K562 (cell line): ENCODE results near the gene NIPAL1. TPM values are rescaled to one million over a fixed set of nuclear protein-coding genes. Genes with fewer than 3 reads are reported as not detected.

Experiments
- ATAC-seq: fragments of 200-7000 bp; cut with Tn5 transposase; 3 replicates; pipeline ENCODE4 v1.9.1; 2020; ENCODE audit warnings: moderate library complexity
- BruUV-seq: library from RNA; stranded (reverse); fragments of 400-500 nt; replicated peaks from 2 replicates; lab custom pipeline; 2021; lab: Mats Ljungman, UMichigan
- CTCF ChIA-PET: fragments of 300-600 bp; formaldehyde crosslinking; extraction: SDS; loops from one replicate; lab custom pipeline; 2021; ENCODE audit warnings: low intra/inter-chr PET ratio; lab: Yijun Ruan, JAX
- POLR2A ChIA-PET: fragments of 300-600, 350-650 bp; sonication (Branson Sonifier 250); formaldehyde crosslinking; extraction: SDS; loops from one replicate; lab custom pipeline; 2021; ENCODE audit warnings: antibody characterized with exemption, inconsistent platforms; lab: Yijun Ruan, JAX
- DNase-seq, 4 experiments: peaks; one replicate each; pipeline versions ENCODE4 v3.0.0 to v3.0.0-alpha.2; 2011 to 2018; ENCODE audit warnings: low spot score in 3 of 4, mixed read lengths in 3 of 4; ENCODE audit errors: extremely low read depth in 1 of 4
- FAIRE-seq: peaks from 2 replicates; lab custom pipeline; 2011; peaks lifted over from hg19 to GRCh38; lab: Jason Lieb, UNC
- H2AFZ ChIP-seq: 2 replicates; pipeline ENCODE4 v1.6.0; 2011; ENCODE audit warnings: low read depth, low read length, control low read depth, inconsistent platforms
- H3K27ac ChIP-seq: fragments of 200-600 bp; 3 replicates; pipeline ENCODE4 v1.8.0; 2011; ENCODE audit warnings: low read depth, mild to moderate bottlenecking, control low read depth, inconsistent platforms, low read length, moderate library complexity, mixed read lengths; ENCODE audit errors: extremely low read depth
- H3K27me3 ChIP-seq, 2 experiments: fragments of 300-600 bp in 1 of 2; 2 replicates in 1 of 2; 3 replicates in 1 of 2; pipeline versions ENCODE4 v1.6.0 to v1.8.0; 2011; ENCODE audit warnings: inconsistent platforms in 2 of 2, low read length in 2 of 2, mild to moderate bottlenecking in 1 of 2, mixed read lengths in 1 of 2, moderate library complexity in 1 of 2; ENCODE audit not compliant: control insufficient read depth in 2 of 2, insufficient read depth in 2 of 2
- H3K36me3 ChIP-seq: fragments of 300-600 bp; 3 replicates; pipeline ENCODE4 v1.8.0; 2011; ENCODE audit warnings: mild to moderate bottlenecking, low read length, inconsistent platforms; ENCODE audit not compliant: control insufficient read depth, insufficient read depth
- H3K4me1 ChIP-seq, 2 experiments: fragments of 200-600 bp in 1 of 2; replicated peaks in 1 of 2; 2 replicates in 1 of 2; 3 replicates in 1 of 2; pipeline versions ENCODE4 v1.5.1 to v1.8.0; 2011; ENCODE audit warnings: inconsistent platforms in 2 of 2, low read length in 2 of 2, mild to moderate bottlenecking in 1 of 2, mixed read lengths in 1 of 2, moderate library complexity in 1 of 2; ENCODE audit not compliant: control insufficient read depth in 2 of 2, insufficient read depth in 2 of 2
- H3K4me2 ChIP-seq: 2 replicates; pipeline ENCODE4 v1.6.1; 2011; ENCODE audit warnings: low read length, control low read depth, inconsistent platforms, mixed read lengths; ENCODE audit not compliant: insufficient read depth
- H3K4me3 ChIP-seq: fragments of 200-600 bp; sonication (generic), shearing (Covaris generic); 2 replicates; pipeline ENCODE4 v1.5.1; 2016; ENCODE audit warnings: control low read depth, inconsistent platforms
- H3K79me2 ChIP-seq: fragments of 200-600 bp; 3 replicates; pipeline ENCODE4 v1.8.0; 2011; ENCODE audit warnings: low read length, inconsistent platforms; ENCODE audit not compliant: control insufficient read depth, insufficient read depth
- H3K9ac ChIP-seq, 2 experiments: 2 replicates each; pipeline versions ENCODE4 v1.6.0 to v1.6.1; 2011; ENCODE audit warnings: low read depth in 2 of 2, low read length in 2 of 2, control low read depth in 1 of 2, inconsistent platforms in 1 of 2, mild to moderate bottlenecking in 1 of 2, mixed read lengths in 1 of 2; ENCODE audit not compliant: insufficient read depth in 1 of 2
- H3K9me1 ChIP-seq: one replicate; pipeline ENCODE4 v1.6.0; 2011; ENCODE audit warnings: inconsistent platforms, mild to moderate bottlenecking, low read length, moderate library complexity; ENCODE audit not compliant: control insufficient read depth, insufficient read depth
- H3K9me3 ChIP-seq: replicated peaks from 2 replicates; pipeline ENCODE4 v1.5.1; 2011; ENCODE audit warnings: low read depth, low read length, inconsistent platforms; ENCODE audit not compliant: control insufficient read depth, insufficient read depth
- H4K20me1 ChIP-seq: replicated peaks from 2 replicates; pipeline ENCODE4 v1.6.1; 2011; ENCODE audit warnings: low read length, inconsistent platforms, mixed read lengths; ENCODE audit not compliant: control insufficient read depth, insufficient read depth
- CXXC5 ChIP-seq: fragments of 250-450 bp; sonication (Bioruptor Pico); IDR thresholded peaks from 2 replicates; pipeline ENCODE4 v1.8.0; 2022; ENCODE audit warnings: inconsistent platforms, mild to moderate bottlenecking, moderate library complexity
- ELF2 ChIP-seq: fragments of 250-450 bp; sonication (Bioruptor Pico); IDR thresholded peaks from 2 replicates; pipeline ENCODE4 v1.5.0; 2021; ENCODE audit warnings: mild to moderate bottlenecking
- FOXP1 ChIP-seq: sonication (generic); formaldehyde crosslinking; IDR thresholded peaks from 2 replicates; pipeline ENCODE4 v1.8.0; 2022; ENCODE audit warnings: mild to moderate bottlenecking, missing genetic modification reagents
- GATAD2A ChIP-seq: fragments of 450-650 bp; IDR thresholded peaks from 2 replicates; pipeline ENCODE4 v1.6.1; 2017
- KAT2B ChIP-seq: IDR thresholded peaks from one replicate; pipeline ENCODE4 v1.6.1; 2012; ENCODE audit warnings: low read depth, mild to moderate bottlenecking, control low read depth, inconsistent platforms, low read length, moderate library complexity
- KDM1A ChIP-seq, 2 experiments: fragments of 450-650 bp; IDR thresholded peaks; 2 replicates each; pipeline ENCODE4 v1.6.1; 2016; ENCODE audit warnings: mild to moderate bottlenecking in 2 of 2
- MYNN ChIP-seq, 2 experiments: sonication (generic); formaldehyde crosslinking in 1 of 2; IDR thresholded peaks; 2 replicates each; pipeline versions ENCODE4 v1.5.0 to v1.6.1; 2016 to 2020; ENCODE audit warnings: antibody characterized with exemption in 1 of 2, missing genetic modification reagents in 1 of 2
- NCOA6 ChIP-seq: fragments of 450-650 bp; IDR thresholded peaks from 2 replicates; pipeline ENCODE4 v1.6.1; 2017; ENCODE audit warnings: mild to moderate bottlenecking
- NFE2 ChIP-seq: IDR thresholded peaks from 2 replicates; pipeline ENCODE4 v1.6.1; 2014; ENCODE audit warnings: antibody characterized with exemption, low read depth
- NFIC ChIP-seq: fragments of 450-650 bp; IDR thresholded peaks from 2 replicates; pipeline ENCODE4 v1.6.1; 2017; ENCODE audit warnings: mild to moderate bottlenecking, inconsistent platforms
- NFRKB ChIP-seq: fragments of 450-650 bp; IDR thresholded peaks from 2 replicates; pipeline ENCODE4 v1.6.1; 2016; ENCODE audit warnings: low read depth
- POU5F1 ChIP-seq: fragments of 150-350 bp; IDR thresholded peaks from 2 replicates; pipeline ENCODE4 v1.6.1; 2014; ENCODE audit warnings: borderline replicate concordance, low read length, low read depth, mild to moderate bottlenecking; ENCODE audit not compliant: partially characterized antibody
- PTRF ChIP-seq: fragments of 450-650 bp; IDR thresholded peaks from 2 replicates; pipeline ENCODE4 v1.6.1; 2016; ENCODE audit warnings: mild to moderate bottlenecking, missing genetic modification characterization, missing compliant biosample characterization
- SLC30A9 ChIP-seq: fragments of 250-450 bp; sonication (Bioruptor Pico); IDR thresholded peaks from 2 replicates; pipeline ENCODE4 v1.8.0; 2022; ENCODE audit warnings: mild to moderate bottlenecking, moderate library complexity
- TAF9B ChIP-seq: fragments of 450-650 bp; IDR thresholded peaks from 2 replicates; pipeline ENCODE4 v1.6.1; 2018; ENCODE audit warnings: mild to moderate bottlenecking; ENCODE audit not compliant: partially characterized antibody
- ZFX ChIP-seq: sonication (generic); formaldehyde crosslinking; IDR thresholded peaks from 2 replicates; pipeline ENCODE4 v1.8.0; 2022; ENCODE audit warnings: mild to moderate bottlenecking, missing genetic modification reagents, moderate library complexity
- ZNF212 ChIP-seq: fragments of 450-650 bp; formaldehyde crosslinking; IDR thresholded peaks from 2 replicates; pipeline ENCODE4 v1.4.0; 2020; ENCODE audit warnings: mild to moderate bottlenecking
- ZNF311 ChIP-seq: fragments of 250-450 bp; sonication (Bioruptor Pico); IDR thresholded peaks from 2 replicates; pipeline ENCODE4 v1.4.0; 2020; ENCODE audit warnings: mild to moderate bottlenecking, moderate library complexity
- WGBS: fragments of 100-300 bp; shearing (Covaris generic); methylation state at CpG from one replicate; pipeline ENCODE4 v1.1.6; 2016; ENCODE audit warnings: low coverage, mixed read lengths; ENCODE audit not compliant: insufficient coverage; ENCODE audit errors: missing lambda C conversion rate; 5-methylcytosine and 5-hydroxymethylcytosine counted together
- in situ Hi-C: fragments of 300-500 bp; cut with MboI; formaldehyde crosslinking; loops from 4 replicates; pipeline ENCODE4 v1.15.0; 2018; ENCODE audit warnings: inconsistent platforms, mixed read lengths
- intact Hi-C: fragments of 100-400 bp; cut with micrococcal nuclease; formaldehyde crosslinking; loops from 2 replicates; pipeline ENCODE4 v1.14.2; 2022
- polyA plus RNA-seq, 8 experiments: library from polyadenylated mRNA; depleted of rRNA in 4 of 8; stranded (reverse) in 5 of 8; unstranded in 3 of 8; fragments of >200 nt; fragmentation: Nextera tagmentation in 2 of 8; fragmentation: Illumina TruSeq in 1 of 8; extraction: Ambion mirVana in 2 of 8; extraction: Trizol in 1 of 8; gene quantifications; 2 replicates each; pipeline versions ENCODE4 v1.2.1 to v1.2.3, GENCODE V29; 2011 to 2014; ENCODE audit warnings: inconsistent platforms in 1 of 8, missing spikeins in 1 of 8
- total RNA-seq, 7 experiments: library from RNA; depleted of rRNA in 6 of 7; stranded (reverse); fragments of >200 nt in 6 of 7; fragmentation: Illumina TruSeq in 2 of 7; extraction: Trizol in 2 of 7; gene quantifications; 2 replicates each; pipeline versions ENCODE4 v1.2.1 to v1.2.3, GENCODE V29; 2011 to 2021; ENCODE audit warnings: low replicate concordance in 1 of 7
- TF ChIP-seq, protein P1 (sequence below): fragments of 250-450 bp; sonication (Bioruptor Pico); IDR thresholded peaks from 2 replicates; pipeline ENCODE4 v1.8.0; 2021; ENCODE audit warnings: moderate library complexity, mild to moderate bottlenecking, inconsistent platforms
- TF ChIP-seq, protein P2 (sequence below): sonication (generic); formaldehyde crosslinking; IDR thresholded peaks from 2 replicates; pipeline ENCODE4 v1.8.0; 2023; ENCODE audit warnings: mild to moderate bottlenecking, missing genetic modification reagents

The NIPAL1 gene
- total and polyA plus RNA-seq, 9 of the 15 experiments (the other 6 are each of a cell fraction or from before 2014, with no cell fraction given) = 0.03 to 0.43 (median 0.25) TPM

DNA sequence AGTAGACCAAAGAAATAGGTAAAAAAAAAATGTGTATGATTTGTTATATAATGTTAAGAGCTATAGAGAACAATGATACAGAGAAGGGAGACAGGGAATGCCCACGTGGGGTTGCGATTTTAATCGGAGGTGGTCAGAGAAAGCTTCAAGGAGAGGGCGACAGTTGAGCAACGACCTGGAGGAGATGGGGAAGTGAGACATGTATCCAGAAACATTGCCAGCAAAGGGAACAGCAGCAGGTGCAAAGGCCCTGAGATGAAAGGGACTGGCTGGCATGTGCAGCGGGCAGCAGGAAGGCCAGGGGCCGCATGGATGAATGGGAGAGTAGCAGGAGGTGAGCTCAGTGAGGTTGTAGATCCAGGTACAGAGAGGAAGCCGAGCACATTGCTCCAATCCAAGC lies 32.9 kb downstream of the NIPAL1 start (continued):
- TF ChIP-seq, protein P1, sequence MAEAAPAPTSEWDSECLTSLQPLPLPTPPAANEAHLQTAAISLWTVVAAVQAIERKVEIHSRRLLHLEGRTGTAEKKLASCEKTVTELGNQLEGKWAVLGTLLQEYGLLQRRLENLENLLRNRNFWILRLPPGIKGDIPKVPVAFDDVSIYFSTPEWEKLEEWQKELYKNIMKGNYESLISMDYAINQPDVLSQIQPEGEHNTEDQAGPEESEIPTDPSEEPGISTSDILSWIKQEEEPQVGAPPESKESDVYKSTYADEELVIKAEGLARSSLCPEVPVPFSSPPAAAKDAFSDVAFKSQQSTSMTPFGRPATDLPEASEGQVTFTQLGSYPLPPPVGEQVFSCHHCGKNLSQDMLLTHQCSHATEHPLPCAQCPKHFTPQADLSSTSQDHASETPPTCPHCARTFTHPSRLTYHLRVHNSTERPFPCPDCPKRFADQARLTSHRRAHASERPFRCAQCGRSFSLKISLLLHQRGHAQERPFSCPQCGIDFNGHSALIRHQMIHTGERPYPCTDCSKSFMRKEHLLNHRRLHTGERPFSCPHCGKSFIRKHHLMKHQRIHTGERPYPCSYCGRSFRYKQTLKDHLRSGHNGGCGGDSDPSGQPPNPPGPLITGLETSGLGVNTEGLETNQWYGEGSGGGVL (CRISPR knock-in tag) = no peak
- TF ChIP-seq SLC30A9 (CRISPR knock-in tag) (no peak), NCOA6 (no peak), ELF2 (CRISPR knock-in tag) (no peak), TAF9B (no peak)
- TF ChIP-seq, protein P2, sequence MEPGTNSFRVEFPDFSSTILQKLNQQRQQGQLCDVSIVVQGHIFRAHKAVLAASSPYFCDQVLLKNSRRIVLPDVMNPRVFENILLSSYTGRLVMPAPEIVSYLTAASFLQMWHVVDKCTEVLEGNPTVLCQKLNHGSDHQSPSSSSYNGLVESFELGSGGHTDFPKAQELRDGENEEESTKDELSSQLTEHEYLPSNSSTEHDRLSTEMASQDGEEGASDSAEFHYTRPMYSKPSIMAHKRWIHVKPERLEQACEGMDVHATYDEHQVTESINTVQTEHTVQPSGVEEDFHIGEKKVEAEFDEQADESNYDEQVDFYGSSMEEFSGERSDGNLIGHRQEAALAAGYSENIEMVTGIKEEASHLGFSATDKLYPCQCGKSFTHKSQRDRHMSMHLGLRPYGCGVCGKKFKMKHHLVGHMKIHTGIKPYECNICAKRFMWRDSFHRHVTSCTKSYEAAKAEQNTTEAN = no peak

GRCh38 chr4:48051078-48051477 lies 34.5 kb downstream of the NIPAL1 start:
- no TSS peak for BruUV-seq
- WGBS = 0% methylated on average over 1 of the region's 1 CpG
- Histone ChIP-seq H3K27ac (no peak overlapping the region), H3K4me1 (no peaks in the 10 kb centered on the region), H3K36me3 (no peaks in the 10 kb centered on the region), H3K4me3 (no peak overlapping the region), H3K27me3 (peaks cover 9% of the 10 kb centered on the region in 2 experiments; a peak in 3 of 5 replicates), H3K4me2 (no peak overlapping the region), H3K9ac (no peak overlapping the region), H4K20me1 (no peaks in the 10 kb centered on the region), H2AFZ (no peak overlapping the region), H3K79me2 (no peaks in the 10 kb centered on the region), H3K9me3 (no peaks in the 10 kb centered on the region), H3K9me1 (no peaks in the 10 kb centered on the region)
- TF ChIP-seq CXXC5 (no peak), KDM1A (IDR thresholded peaks at IDR 0.05) (no peak), ZNF311 (CRISPR knock-in tag) (no peak), POU5F1 (no peak), MYNN (IDR thresholded peaks at IDR 0.05) (no peak), MYNN (CRISPR knock-in tag; IDR thresholded peaks at IDR 0.05) (no peak), PTRF (tag) (no peak), NFIC (no peak), NFE2 (no peak), ZNF212 (CRISPR knock-in tag) (no peak), KAT2B (no peak), FOXP1 (CRISPR knock-in tag) (no peak), NFRKB (no peak), GATAD2A (no peak), ZFX (CRISPR knock-in tag) (no peak)
- CTCF ChIA-PET = no interaction called here
- DNase-seq (no peak), FAIRE-seq (no peak), ATAC-seq (no peak)
- POLR2A ChIA-PET = no interaction called here
- in situ Hi-C loops (no loop called here), intact Hi-C loops (no loop called here)
